Uterus (tissue), 4 donors: ENCODE data around the gene DLG5. TPM values are rescaled to one million over a fixed set of nuclear protein-coding genes. Genes with fewer than 3 reads are reported as not detected.

ENCODE experiments used
- DNase-seq, 2 donors: peaks; one replicate each; pipeline ENCODE4 v3.0.0-alpha.2; 2019 to 2020
- H3K27ac ChIP-seq, 2 donors: fragments of 200-600 bp; sonication (generic); 1 replicate in 1 of 2; 2 replicates in 1 of 2; pipeline ENCODE4 v1.5.1; 2016 to 2018
- H3K27me3 ChIP-seq, 2 donors: fragments of 200-600 bp; sonication (generic); one replicate each; pipeline ENCODE4 v1.5.1; 2018 to 2019; ENCODE audit warnings: control low read depth in 1 of 2
- H3K36me3 ChIP-seq, 2 donors: fragments of 200-600 bp; sonication (generic); one replicate each; pipeline ENCODE4 v1.5.1; 2019; ENCODE audit warnings: control low read depth in 1 of 2
- H3K4me1 ChIP-seq, 2 donors: fragments of 200-600 bp; sonication (generic); one replicate each; pipeline ENCODE4 v1.5.1; 2018 to 2019; ENCODE audit warnings: control low read depth in 1 of 2
- H3K4me3 ChIP-seq, 2 donors: fragments of 200-600 bp; sonication (generic); 1 replicate in 1 of 2; 2 replicates in 1 of 2; pipeline ENCODE4 v1.5.1; 2018 to 2019; ENCODE audit warnings: mild to moderate bottlenecking in 1 of 2
- H3K9me3 ChIP-seq, 2 donors: fragments of 200-600 bp; sonication (generic); one replicate each; pipeline ENCODE4 v1.5.1; 2019; ENCODE audit warnings: control low read depth in 1 of 2
- CTCF ChIP-seq, 4 experiments: fragments of 200-600 bp in 2 of 4; fragments of 450-650 bp in 2 of 4; sonication (generic) in 2 of 4; IDR thresholded peaks; one replicate each; pipeline ENCODE4 v1.5.1; 2016 to 2019; ENCODE audit warnings: antibody characterized with exemption in 4 of 4, mild to moderate bottlenecking in 2 of 4, moderate library complexity in 1 of 4
- POLR2A ChIP-seq, 2 donors: fragments of 450-650 bp; IDR thresholded peaks; one replicate each; pipeline ENCODE4 v1.6.1; 2016; ENCODE audit warnings: antibody characterized with exemption in 2 of 2, mild to moderate bottlenecking in 1 of 2, moderate library complexity in 1 of 2
- intact Hi-C: fragments of 100-400 bp; cut with DNase I; formaldehyde crosslinking; loops from one replicate; pipeline ENCODE4 v1.15.1; 2023; ENCODE audit warnings: low total_unique reads
- total RNA-seq, 4 donors: library from RNA; depleted of rRNA in 3 of 4; stranded (reverse); fragments of >200 nt in 3 of 4; gene quantifications; one replicate each; pipeline versions ENCODE4 v1.1.0 to v1.2.4, GENCODE V29; 2014 to 2023
- donor health status: DM: yes; HTN: yes; CAD: no.

The DLG5 gene
- total RNA-seq, 4 donors from 2014 or later: 27.1 to 72.6 (median 46.5) TPM

GRCh38 chr10:77879710-77880109, 46.8 kb downstream of the DLG5 start:
- no peak for DNase-seq
- intact Hi-C loops: no loop called here
- Histone ChIP-seq H3K9me3 (no peaks in the 10 kb centered on the region), H3K4me1 (peaks cover 7 to 16% of the 10 kb centered on the region in 2 donors), H3K36me3 (no peaks in the 10 kb centered on the region), H3K4me3 (no peak overlapping the region), H3K27ac (no peak overlapping the region), H3K27me3 (no peaks in the 10 kb centered on the region)
- TF ChIP-seq POLR2A (IDR thresholded peaks at IDR 0.05) (no peak), CTCF (IDR thresholded peaks at IDR 0.05) (no peak)

- H3K4me1 ChIP-seq: peaks cover 11 to 17% of the 10 kb centered on the region in 2 donors
- no peak for TF ChIP-seq POLR2A (IDR thresholded peaks at IDR 0.05)
- no peak for TF ChIP-seq CTCF (IDR thresholded peaks at IDR 0.05)
- H3K27ac ChIP-seq: no peak overlapping the region
- H3K9me3 ChIP-seq: no peaks in the 10 kb centered on the region
- no peak for DNase-seq
- H3K36me3 ChIP-seq: no peaks in the 10 kb centered on the region
- intact Hi-C loops: no loop called here
- no peak overlapping the region for H3K4me3 ChIP-seq
- no peaks in the 10 kb centered on the region for H3K27me3 ChIP-seq
These were observed 47.5 kb downstream of the DLG5 start for GRCh38 chr10:77879065-77879464.

GRCh38 chr10:77877441-77878344, 48.9 kb downstream of the DLG5 start:
- Histone ChIP-seq H3K4me1 (peaks cover 15 to 29% of the 10 kb centered on the region in 2 donors), H3K36me3 (no peaks in the 10 kb centered on the region), H3K27me3 (no peaks in the 10 kb centered on the region), H3K4me3 (no peak overlapping the region), H3K27ac (peak overlapping the region; percentile 53 to 54), H3K9me3 (no peaks in the 10 kb centered on the region)
- TF ChIP-seq CTCF (IDR thresholded peaks at IDR 0.05) (no peak), POLR2A (IDR thresholded peaks at IDR 0.05) (no peak)
- intact Hi-C loops: no loop called here
- peak; percentile 60 to 67 for DNase-seq

GRCh38 chr10:77875730-77876129, 50.8 kb downstream of the DLG5 start:
- H3K9me3 ChIP-seq: no peaks in the 10 kb centered on the region
- H3K27ac ChIP-seq: no peak overlapping the region

More at GRCh38 chr10:77875730-77876129, 50.8 kb downstream of the DLG5 start:
- intact Hi-C loops: no loop called here
- DNase-seq: no peak
- Histone ChIP-seq H3K36me3 (no peaks in the 10 kb centered on the region), H3K4me1 (peaks cover 15 to 34% of the 10 kb centered on the region in 2 donors), H3K27me3 (no peaks in the 10 kb centered on the region), H3K4me3 (no peak overlapping the region)
- TF ChIP-seq POLR2A (IDR thresholded peaks at IDR 0.05): no peak
- TF ChIP-seq CTCF (IDR thresholded peaks at IDR 0.05): no peak
